ENCODE measurements around the gene ALG9.

The ALG9 gene

DNA sequence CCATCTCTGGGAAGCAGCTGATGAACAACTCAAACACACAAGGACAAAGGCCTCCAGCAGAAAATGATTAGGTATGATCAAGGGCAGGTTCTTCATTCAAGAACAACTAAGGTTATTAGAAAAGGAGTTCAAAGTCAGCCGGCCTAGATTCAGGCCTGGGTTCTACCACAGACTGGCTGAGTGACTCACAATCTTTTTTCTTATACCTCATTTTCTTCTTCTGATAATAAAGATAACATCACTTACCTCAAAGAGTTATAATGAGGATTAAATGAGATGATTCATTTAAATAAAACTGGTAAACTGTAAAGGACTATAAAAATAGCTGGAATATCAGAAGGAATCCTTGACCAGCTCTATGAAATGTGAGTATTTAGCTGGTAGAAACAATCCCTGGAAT, 55.9 kb downstream of the ALG9 start:
- Histone ChIP-seq H3K4me1 (no peaks in the 10 kb centered on the region), H3K79me2 (no peaks in the 10 kb centered on the region), H3K4me2 (ENCODE audit: low read length) (no peak overlapping the region), H3K27me3 (ENCODE audit: control insufficient read depth, insufficient read depth, low read length) (no peaks in the 10 kb centered on the region), H3K4me3 (ENCODE audit: low read depth, low read length) (no peak overlapping the region), H3K27ac (no peak overlapping the region), H2AFZ (no peak overlapping the region), H3K9me3 (ENCODE audit: control insufficient read depth, low read length) (no peaks in the 10 kb centered on the region), H3K9ac (no peak overlapping the region), H3K36me3 (ENCODE audit: control insufficient read depth, insufficient read depth, low read length) (no peaks in the 10 kb centered on the region)
- TF ChIP-seq, protein P1, sequence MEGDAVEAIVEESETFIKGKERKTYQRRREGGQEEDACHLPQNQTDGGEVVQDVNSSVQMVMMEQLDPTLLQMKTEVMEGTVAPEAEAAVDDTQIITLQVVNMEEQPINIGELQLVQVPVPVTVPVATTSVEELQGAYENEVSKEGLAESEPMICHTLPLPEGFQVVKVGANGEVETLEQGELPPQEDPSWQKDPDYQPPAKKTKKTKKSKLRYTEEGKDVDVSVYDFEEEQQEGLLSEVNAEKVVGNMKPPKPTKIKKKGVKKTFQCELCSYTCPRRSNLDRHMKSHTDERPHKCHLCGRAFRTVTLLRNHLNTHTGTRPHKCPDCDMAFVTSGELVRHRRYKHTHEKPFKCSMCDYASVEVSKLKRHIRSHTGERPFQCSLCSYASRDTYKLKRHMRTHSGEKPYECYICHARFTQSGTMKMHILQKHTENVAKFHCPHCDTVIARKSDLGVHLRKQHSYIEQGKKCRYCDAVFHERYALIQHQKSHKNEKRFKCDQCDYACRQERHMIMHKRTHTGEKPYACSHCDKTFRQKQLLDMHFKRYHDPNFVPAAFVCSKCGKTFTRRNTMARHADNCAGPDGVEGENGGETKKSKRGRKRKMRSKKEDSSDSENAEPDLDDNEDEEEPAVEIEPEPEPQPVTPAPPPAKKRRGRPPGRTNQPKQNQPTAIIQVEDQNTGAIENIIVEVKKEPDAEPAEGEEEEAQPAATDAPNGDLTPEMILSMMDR (IDR thresholded peaks at IDR 0.05), result no peak

DNA sequence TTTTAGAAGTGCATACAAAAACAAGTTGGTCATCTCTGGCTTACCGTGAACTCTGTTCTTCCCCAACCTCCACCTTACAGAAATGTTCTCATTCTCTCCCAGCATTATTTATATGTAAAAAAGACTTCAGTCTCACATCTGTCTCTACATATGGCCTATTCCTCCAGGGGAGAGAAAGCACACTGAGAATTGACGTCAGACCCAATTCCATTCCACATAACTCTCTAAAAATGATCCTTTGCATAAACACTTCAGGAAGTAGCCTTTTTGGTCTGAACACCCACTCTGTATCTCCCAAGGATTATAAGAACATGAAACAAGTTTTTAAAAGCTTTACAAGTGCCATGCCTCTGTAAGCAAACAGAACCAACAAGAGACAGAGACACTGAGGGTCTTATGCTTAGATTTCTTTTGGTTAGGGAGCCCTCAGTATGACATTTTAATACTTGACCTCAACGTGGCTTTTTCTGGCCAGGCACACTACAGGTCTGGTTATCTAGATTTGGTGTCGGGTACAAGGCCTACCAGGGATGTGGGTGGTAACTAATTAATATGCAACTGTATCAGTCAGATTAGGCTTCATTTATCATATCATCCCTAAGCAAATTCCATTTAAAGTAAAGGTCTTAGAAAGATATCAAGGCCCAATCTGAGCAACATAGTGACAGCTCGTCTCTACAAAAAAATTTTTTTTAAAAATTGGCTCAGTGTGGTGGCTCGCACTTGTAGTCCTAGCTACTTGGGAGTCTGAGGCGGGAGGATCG, 56.6 kb downstream of the ALG9 start:
- no peak overlapping the region for H3K4me3 ChIP-seq (ENCODE audit: low read depth, low read length)
- peak overlapping the region; percentile 57 for H3K27ac ChIP-seq
- no peak overlapping the region for H3K4me2 ChIP-seq (ENCODE audit: low read length)
- no peaks in the 10 kb centered on the region for H3K79me2 ChIP-seq
- no peak overlapping the region for H2AFZ ChIP-seq
- H3K4me1 ChIP-seq, result no peaks in the 10 kb centered on the region
- TF ChIP-seq, protein P1 (IDR thresholded peaks at IDR 0.05), result no peak
- H3K9me3 ChIP-seq (ENCODE audit: control insufficient read depth, low read length), result no peaks in the 10 kb centered on the region
- H3K9ac ChIP-seq, result no peak overlapping the region
- no peaks in the 10 kb centered on the region for H3K36me3 ChIP-seq (ENCODE audit: control insufficient read depth, insufficient read depth, low read length)
- no peaks in the 10 kb centered on the region for H3K27me3 ChIP-seq (ENCODE audit: control insufficient read depth, insufficient read depth, low read length)

- Histone ChIP-seq H2AFZ (no peak overlapping the region), H3K27ac (peak overlapping the region; percentile 24), H3K4me2 (ENCODE audit: low read length) (no peak overlapping the region), H3K27me3 (ENCODE audit: control insufficient read depth, insufficient read depth, low read length) (no peaks in the 10 kb centered on the region), H3K4me3 (ENCODE audit: low read depth, low read length) (no peak overlapping the region), H3K9ac (no peak overlapping the region), H3K36me3 (ENCODE audit: control insufficient read depth, insufficient read depth, low read length) (no peaks in the 10 kb centered on the region), H3K79me2 (no peaks in the 10 kb centered on the region), H3K9me3 (ENCODE audit: control insufficient read depth, low read length) (no peaks in the 10 kb centered on the region), H3K4me1 (no peaks in the 10 kb centered on the region)
- TF ChIP-seq, protein P1 (IDR thresholded peaks at IDR 0.05), result no peak
Observed at GRCh38 chr11:111814106-111814505, 57.3 kb downstream of the ALG9 start.

- Histone ChIP-seq H3K79me2 (no peaks in the 10 kb centered on the region), H3K4me2 (ENCODE audit: low read length) (no peak overlapping the region), H3K4me3 (ENCODE audit: low read depth, low read length) (no peak overlapping the region), H3K9ac (no peak overlapping the region), H3K27me3 (ENCODE audit: control insufficient read depth, insufficient read depth, low read length) (no peaks in the 10 kb centered on the region), H3K4me1 (no peaks in the 10 kb centered on the region), H2AFZ (no peak overlapping the region), H3K9me3 (ENCODE audit: control insufficient read depth, low read length) (no peaks in the 10 kb centered on the region), H3K27ac (no peak overlapping the region), H3K36me3 (ENCODE audit: control insufficient read depth, insufficient read depth, low read length) (no peaks in the 10 kb centered on the region)
- TF ChIP-seq, protein P1 (IDR thresholded peaks at IDR 0.05), result no peak
Observed at GRCh38 chr11:111812211-111812610, 59.2 kb downstream of the ALG9 start.

DNA sequence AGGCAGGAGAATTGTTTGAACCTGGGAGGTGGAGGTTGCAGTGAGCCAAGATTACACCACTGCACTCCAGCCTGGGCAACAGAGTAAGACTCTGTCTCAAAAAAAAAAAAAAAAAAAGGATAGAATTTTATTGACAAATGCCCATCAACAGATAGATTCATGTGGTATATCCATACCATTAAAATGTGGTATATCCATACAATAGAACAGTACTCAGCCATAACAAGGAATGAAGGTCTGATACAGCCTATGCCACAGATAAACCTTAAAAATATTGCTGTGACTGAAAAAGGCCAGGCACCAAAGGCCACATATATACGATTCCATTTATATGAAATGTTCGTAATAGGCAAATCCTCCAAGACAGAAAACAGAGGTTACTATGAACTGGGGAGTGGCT, 59.9 kb downstream of the ALG9 start:
- Histone ChIP-seq H3K27me3 (ENCODE audit: control insufficient read depth, insufficient read depth, low read length) (no peaks in the 10 kb centered on the region), H3K27ac (no peak overlapping the region), H3K36me3 (ENCODE audit: control insufficient read depth, insufficient read depth, low read length) (no peaks in the 10 kb centered on the region), H3K9me3 (ENCODE audit: control insufficient read depth, low read length) (no peaks in the 10 kb centered on the region), H3K4me2 (ENCODE audit: low read length) (no peak overlapping the region), H2AFZ (no peak overlapping the region), H3K4me3 (ENCODE audit: low read depth, low read length) (no peak overlapping the region), H3K79me2 (no peaks in the 10 kb centered on the region), H3K4me1 (no peaks in the 10 kb centered on the region), H3K9ac (no peak overlapping the region)
- TF ChIP-seq, protein P1 (IDR thresholded peaks at IDR 0.05), result no peak
